ENCODE results near the gene TMEM259. TPM values are rescaled to one million over a fixed set of nuclear protein-coding genes. Genes with fewer than 3 reads are reported as not detected.

Gene TMEM259
- total and polyA plus RNA-seq, 2 experiments from 2014 or later, result 82.8 to 196 TPM

- no peak for TF ChIP-seq ZNF462 (CRISPR knock-in tag; IDR thresholded peaks at IDR 0.05)
- no peak for TF ChIP-seq NANOG (IDR thresholded peaks at IDR 0.05; ENCODE audit: borderline replicate concordance)
- no peak for TF ChIP-seq REST (IDR thresholded peaks at IDR 0.05; ENCODE audit: unreplicated experiment)
Measured at GRCh38 chr19:1053176-1054101, 32.5 kb upstream of the TMEM259 start (continued).

Data from GM23338 (cell line).